ENCODE results near the gene TRMT112. TPM values are rescaled to one million over a fixed set of nuclear protein-coding genes. Genes with fewer than 3 reads are reported as not detected.
A peak's percentile ranks its signal among the peaks of the same experiment; 100 is the strongest.

TRMT112 gene
- total RNA-seq, 1 donor from 2014 or later = 126 TPM

DNA sequence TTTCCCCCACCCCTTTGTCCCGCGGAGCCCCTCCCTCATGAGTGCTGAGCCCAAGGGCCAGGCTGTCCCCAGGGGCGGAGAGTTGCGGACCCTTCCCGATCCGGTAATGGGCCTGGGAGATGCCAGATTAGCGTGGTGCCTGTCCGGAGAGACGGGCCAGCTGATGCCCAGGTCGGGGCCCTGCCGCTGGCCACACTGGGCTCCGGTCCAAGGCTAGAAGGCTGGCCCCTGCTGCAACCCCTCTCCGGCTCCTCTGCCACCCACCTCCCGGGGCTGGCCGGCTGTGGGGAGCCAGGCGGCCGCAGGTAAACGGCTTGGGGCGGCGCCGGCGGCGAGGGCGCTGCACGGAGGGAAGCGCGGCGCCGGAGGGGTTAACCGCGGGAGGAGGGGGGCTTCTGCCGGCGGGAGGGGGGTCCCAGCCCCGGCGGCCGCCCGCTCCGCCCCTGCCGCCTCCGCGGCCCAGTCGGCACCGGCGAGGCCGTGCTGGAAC lies 26.1 kb downstream of the TRMT112 start, which contains the start of gene KCNK4:
TSS of gene KCNK4 (plus strand) at position 41 of the 490 bp plus-strand sequence. CDS start 1,717 bp downstream, outside the sequence.
- Mint-ChIP-seq H3K9me3 (ENCODE audit: low read depth) (no peaks in the 10 kb centered on the region), H3K27me3 (ENCODE audit: low read depth) (peaks cover 10% of the 10 kb centered on the region), H3K4me3 (ENCODE audit: unreplicated experiment) (peak within 1 kb of the TSS; percentile 40), H3K4me1 (ENCODE audit: low read depth) (peaks cover 25% of the 10 kb centered on the region), H3K27ac (ENCODE audit: unreplicated experiment) (no peak within 1 kb of the TSS), H3K36me3 (ENCODE audit: low read depth) (no peaks in the 10 kb centered on the region)
- TF ChIP-seq, protein P1, sequence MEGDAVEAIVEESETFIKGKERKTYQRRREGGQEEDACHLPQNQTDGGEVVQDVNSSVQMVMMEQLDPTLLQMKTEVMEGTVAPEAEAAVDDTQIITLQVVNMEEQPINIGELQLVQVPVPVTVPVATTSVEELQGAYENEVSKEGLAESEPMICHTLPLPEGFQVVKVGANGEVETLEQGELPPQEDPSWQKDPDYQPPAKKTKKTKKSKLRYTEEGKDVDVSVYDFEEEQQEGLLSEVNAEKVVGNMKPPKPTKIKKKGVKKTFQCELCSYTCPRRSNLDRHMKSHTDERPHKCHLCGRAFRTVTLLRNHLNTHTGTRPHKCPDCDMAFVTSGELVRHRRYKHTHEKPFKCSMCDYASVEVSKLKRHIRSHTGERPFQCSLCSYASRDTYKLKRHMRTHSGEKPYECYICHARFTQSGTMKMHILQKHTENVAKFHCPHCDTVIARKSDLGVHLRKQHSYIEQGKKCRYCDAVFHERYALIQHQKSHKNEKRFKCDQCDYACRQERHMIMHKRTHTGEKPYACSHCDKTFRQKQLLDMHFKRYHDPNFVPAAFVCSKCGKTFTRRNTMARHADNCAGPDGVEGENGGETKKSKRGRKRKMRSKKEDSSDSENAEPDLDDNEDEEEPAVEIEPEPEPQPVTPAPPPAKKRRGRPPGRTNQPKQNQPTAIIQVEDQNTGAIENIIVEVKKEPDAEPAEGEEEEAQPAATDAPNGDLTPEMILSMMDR (IDR thresholded peaks at IDR 0.05) = no peak
- no peak for DNase-seq (ENCODE audit: low spot score)

DNA sequence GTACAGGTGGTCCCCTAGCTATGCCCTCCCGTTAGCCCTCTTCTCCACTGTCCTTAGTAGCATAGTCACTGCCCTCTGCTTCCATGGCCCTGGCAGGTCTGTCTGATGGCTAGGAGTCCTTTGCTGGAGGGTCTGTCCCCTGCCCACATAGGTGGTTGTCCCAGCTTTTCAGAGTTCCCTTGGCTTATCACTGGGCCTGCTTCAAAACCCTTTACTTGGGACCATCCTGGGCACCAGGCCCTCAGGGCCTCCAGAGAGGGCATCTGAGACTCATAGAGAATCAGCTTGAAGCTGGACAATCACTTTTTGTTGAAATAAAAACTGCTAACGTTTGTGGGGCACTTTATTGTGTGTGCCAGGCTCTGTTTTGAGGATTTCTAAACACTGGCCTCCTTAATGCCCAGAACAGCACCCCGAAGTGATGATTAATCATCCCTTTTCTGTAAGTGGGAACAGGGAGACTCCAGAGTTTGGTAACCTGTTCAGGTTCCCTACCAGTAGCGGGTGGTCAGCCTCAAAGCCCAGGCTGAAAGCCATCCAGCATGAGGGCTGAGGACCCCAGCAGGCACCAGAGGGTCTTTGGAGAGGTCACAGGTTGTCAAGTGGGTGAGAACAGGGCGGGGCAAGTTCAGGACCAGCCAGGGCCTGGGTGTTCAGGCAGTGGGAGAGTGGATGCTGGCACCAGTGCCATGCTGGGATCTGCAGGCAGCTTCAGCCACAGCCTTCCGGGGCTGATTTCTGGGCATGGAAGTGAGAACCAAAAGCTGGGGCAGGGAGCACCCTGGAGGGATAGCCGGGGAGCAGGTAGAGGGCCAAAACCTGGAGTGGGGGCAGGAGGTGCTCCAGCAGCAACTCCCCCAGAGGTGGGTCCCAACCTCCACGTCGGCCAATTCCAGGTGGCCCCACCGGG lies 26.8 kb downstream of the TRMT112 start:
- TF ChIP-seq, protein P1 (IDR thresholded peaks at IDR 0.05) = no peak
- Mint-ChIP-seq H3K4me3 (ENCODE audit: unreplicated experiment) (peak overlapping the region; percentile 40), H3K4me1 (ENCODE audit: low read depth) (peaks cover 28% of the 10 kb centered on the region), H3K27ac (ENCODE audit: unreplicated experiment) (no peak overlapping the region), H3K27me3 (ENCODE audit: low read depth) (peaks cover 10% of the 10 kb centered on the region), H3K36me3 (ENCODE audit: low read depth) (no peaks in the 10 kb centered on the region), H3K9me3 (ENCODE audit: low read depth) (no peaks in the 10 kb centered on the region)
- DNase-seq (ENCODE audit: low spot score) = no peak

DNA sequence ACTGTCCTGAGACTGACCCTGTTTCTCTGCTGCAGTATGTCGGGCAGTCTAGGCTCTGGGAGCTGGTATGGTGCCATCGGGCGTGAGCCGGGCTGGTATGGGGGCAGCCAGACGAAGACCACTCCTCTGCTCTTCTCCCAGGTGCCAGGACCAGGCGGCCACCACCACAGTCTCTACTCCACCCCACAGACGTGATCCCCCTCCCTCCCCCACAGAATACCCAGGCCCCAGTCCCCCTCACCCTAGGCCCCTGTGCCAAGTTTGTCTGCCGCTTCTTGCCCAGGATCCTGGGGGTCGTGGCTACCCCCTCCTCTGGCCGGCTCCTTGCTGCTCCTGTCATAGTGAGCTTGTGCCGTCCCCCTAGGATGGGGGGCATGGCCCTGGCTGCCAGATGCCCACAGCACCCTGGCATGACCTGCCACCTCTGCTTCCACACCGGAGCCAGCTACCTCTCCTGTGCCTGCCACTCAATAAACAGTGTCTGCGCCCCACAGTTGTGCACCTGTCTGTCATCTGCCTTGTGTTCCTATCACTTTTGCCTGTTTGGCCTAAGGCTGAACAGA lies 28.3 kb downstream of the TRMT112 start:
- Mint-ChIP-seq H3K27ac (ENCODE audit: unreplicated experiment) (no peak overlapping the region), H3K4me1 (ENCODE audit: low read depth) (peaks cover 22% of the 10 kb centered on the region), H3K9me3 (ENCODE audit: low read depth) (no peaks in the 10 kb centered on the region), H3K36me3 (ENCODE audit: low read depth) (no peaks in the 10 kb centered on the region), H3K4me3 (ENCODE audit: unreplicated experiment) (no peak overlapping the region), H3K27me3 (ENCODE audit: low read depth) (peaks cover 8% of the 10 kb centered on the region)
- TF ChIP-seq, protein P1 (IDR thresholded peaks at IDR 0.05) = no peak
- DNase-seq (ENCODE audit: low spot score) = no peak

DNA sequence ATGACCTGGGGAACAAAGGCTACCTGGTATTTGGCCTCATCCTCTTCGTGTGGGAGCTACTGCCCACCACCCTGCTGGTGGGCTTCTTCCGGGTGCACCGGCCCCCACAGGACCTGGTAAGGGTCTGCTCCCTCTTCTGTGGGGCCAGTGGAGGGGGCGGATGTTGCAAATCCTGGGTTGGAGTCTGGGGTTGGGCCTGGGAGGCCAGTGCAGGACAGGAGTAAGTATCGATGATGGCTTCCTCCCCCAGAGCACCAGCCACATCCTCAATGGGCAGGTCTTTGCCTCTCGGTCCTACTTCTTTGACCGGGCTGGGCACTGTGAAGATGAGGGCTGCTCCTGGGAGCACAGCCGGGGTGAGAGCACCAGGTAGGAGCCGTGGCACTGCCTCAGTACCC lies 29.0 kb downstream of the TRMT112 start:
- H3K27me3 Mint-ChIP-seq (ENCODE audit: low read depth) = peaks cover 7% of the 10 kb centered on the region
- no peak overlapping the region for H3K27ac Mint-ChIP-seq (ENCODE audit: unreplicated experiment)
- no peak for DNase-seq (ENCODE audit: low spot score)
- no peak overlapping the region for H3K4me3 Mint-ChIP-seq (ENCODE audit: unreplicated experiment)
- H3K9me3 Mint-ChIP-seq (ENCODE audit: low read depth) = no peaks in the 10 kb centered on the region
- H3K36me3 Mint-ChIP-seq (ENCODE audit: low read depth) = no peaks in the 10 kb centered on the region
- TF ChIP-seq, protein P1 (IDR thresholded peaks at IDR 0.05) = no peak
- H3K4me1 Mint-ChIP-seq (ENCODE audit: low read depth) = peaks cover 27% of the 10 kb centered on the region

DNA sequence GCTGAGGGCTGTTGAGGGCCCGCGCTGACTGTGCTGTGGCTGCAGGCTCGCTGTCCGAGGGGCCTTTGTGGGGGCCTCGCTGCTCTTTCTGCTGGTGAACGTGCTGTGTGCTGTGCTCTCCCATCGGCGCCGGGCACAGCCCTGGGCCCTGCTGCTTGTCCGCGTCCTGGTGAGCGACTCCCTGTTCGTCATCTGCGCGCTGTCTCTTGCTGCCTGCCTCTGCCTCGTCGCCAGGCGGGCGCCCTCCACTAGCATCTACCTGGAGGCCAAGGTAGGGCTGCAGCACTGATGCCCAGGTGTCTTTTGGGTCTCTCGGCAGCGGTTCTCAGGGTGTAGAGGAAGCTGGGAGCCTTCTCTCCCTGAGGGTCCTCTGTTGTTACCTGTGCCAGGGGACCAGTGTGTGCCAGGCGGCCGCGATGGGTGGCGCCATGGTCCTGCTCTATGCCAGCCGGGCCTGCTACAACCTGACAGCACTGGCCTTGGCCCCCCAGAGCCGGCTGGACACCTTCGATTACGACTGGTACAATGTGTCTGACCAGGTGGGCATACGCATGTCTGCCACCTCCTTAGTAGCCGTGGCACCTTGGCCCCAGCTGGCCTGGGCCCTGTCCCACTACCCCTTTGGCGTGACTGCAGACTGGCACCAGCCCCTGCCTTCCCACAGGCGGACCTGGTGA lies 29.5 kb downstream of the TRMT112 start:
- H3K36me3 Mint-ChIP-seq (ENCODE audit: low read depth) = no peaks in the 10 kb centered on the region
- H3K27ac Mint-ChIP-seq (ENCODE audit: unreplicated experiment) = no peak overlapping the region
- H3K27me3 Mint-ChIP-seq (ENCODE audit: low read depth) = peaks cover 5% of the 10 kb centered on the region
- H3K9me3 Mint-ChIP-seq (ENCODE audit: low read depth) = no peaks in the 10 kb centered on the region
- H3K4me3 Mint-ChIP-seq (ENCODE audit: unreplicated experiment) = no peak overlapping the region
- H3K4me1 Mint-ChIP-seq (ENCODE audit: low read depth) = peaks cover 32% of the 10 kb centered on the region
- TF ChIP-seq, protein P1 (IDR thresholded peaks at IDR 0.05) = no peak
- DNase-seq (ENCODE audit: low spot score) = no peak

Data from chondrocyte (in vitro differentiated cells).